ENCODE results near the gene CDH4. TPM values are rescaled to one million over a fixed set of nuclear protein-coding genes. Genes with fewer than 3 reads are reported as not detected.

CDH4 gene
- total RNA-seq, 2 donors from 2014 or later = 0.19 to 0.65 TPM

DNA sequence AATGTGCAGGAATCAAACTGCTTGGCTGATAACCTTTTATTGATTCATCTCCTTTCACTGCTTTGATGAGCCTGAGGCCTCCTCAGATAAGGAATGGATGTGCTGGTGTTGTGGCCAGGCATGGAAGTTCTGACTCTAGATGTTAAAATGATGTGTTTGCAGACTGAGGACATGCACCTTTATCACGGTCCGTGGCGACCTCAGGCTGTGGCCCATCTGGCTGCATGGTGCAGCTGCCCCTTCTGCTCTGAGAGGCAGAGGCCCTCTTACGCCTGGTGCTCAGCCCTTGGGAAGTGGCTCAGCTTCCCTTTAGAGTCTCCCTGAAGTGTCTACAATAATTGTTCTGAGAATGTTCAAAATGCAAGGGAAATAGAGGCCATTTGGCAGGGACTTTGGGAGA is 26.2 kb downstream of the CDH4 start:
- intact Hi-C loops (cut with DNase I) = no loop called here
- DNase-seq (ENCODE audit: low spot score) = no peak

DNA sequence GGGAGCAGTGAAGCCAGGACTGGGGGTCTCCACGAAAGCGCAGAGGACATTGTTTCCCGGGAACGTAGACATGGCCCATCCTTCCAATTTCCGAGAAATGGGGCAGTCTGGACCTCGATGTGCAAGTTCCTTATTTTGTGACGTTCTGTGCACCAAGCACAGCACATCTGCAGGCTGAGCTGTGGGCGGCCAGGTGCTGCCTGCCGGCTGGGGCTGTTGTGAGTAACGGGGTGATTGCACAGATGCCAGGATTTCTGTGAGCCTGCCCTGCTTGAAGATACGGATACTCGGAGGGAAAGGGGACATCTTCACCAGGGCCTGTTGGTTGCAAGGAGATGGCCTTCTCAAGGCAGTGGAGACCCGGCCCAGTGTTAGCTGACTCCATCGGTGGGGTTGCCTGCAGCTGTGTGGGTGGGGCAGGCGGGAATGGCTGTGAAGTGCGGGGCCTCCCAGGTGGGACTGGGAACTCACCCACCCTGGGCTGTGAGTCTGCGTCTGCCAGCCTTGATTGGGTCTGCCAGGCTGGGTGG is 27.6 kb downstream of the CDH4 start:
- intact Hi-C loops (cut with DNase I) = no loop called here

DNA sequence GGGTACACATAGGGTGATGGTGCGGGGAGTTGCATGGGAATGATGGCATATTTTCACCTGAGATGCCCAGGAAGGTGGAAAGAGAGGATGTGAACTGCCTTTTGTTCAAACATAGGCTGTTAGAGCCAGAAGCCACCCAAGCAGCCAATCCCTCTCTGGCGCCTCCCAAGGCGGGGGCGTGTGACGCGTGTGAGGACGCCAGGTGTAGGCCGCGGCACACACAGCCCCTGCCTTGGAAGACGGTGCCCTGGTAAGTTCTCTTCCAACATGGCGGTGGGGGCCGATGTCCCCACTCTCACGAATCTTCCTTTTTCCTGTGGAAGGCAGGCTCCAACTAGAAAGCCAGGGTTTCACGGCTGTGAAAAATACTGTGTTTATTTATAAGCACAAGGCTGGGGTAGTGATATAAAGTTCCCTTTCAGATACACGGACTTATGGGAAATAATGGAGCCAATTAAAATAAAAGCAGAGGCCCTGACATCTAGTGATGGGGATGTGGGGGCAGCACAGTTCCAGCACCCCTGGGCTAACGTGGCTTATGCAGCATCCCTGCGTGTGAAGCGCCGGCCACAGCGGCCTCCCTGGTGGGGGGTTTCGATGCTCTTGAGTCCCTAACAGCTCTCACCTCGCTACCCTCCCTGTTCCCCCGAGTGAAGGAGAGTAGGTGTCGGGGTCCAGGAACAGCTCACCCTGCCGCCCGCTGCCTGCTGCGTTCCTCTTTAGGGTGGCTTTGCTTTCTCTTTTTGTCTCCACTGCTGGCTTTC is 28.3 kb downstream of the CDH4 start:
- intact Hi-C loops (cut with DNase I) = no loop called here

More for the DNA sequence above, 27.6 kb downstream of the CDH4 start:
- DNase-seq (ENCODE audit: low spot score) = no peak

DNA sequence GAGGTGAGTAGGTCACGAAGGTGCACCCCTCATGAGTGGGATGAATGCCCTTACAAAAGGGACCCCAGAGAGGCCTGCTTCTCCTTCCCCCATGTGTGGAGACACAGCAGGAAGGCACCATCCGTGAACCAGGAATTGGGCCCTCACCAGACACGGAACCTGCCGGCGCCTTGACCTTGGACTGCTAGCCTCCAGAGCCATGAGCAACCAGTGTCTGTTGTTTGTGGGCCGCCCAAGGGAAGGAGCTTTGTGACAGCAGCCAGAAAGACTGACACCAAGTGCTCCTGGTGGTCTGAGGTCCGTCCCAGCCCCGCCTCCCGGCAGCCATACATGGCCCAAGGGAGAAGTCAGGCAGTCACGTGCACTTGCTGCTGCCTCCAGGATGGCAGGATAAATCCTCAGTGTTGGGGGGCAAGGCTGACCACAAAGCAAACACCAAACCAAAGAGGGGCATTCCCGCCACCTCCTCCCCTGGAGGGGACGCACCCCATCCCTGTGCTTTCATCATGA is 29.3 kb downstream of the CDH4 start:
- intact Hi-C loops (cut with DNase I) = no loop called here
- no peak for DNase-seq (ENCODE audit: low spot score)

More for the DNA sequence above, 28.3 kb downstream of the CDH4 start:
- no peak for DNase-seq (ENCODE audit: low spot score)

DNA sequence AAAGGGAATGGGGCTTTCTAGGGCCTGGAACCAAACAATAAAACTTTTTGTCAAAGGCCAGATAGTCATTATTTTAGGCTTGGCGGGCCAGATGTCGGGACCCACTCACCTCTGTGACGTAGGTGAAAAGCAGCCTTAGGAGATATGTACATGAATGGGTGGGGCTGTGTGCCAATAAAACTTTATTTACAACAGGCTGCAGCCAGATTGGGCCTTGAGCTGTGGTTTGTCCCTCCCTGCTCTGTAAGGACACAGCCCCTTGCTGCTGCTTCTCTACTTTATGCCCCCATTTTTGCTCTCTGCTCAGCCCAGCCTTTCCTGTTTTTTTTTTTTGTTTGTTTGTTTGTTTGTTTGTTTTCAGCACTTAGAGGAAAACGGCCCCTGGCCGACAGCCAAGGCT is 32.7 kb downstream of the CDH4 start:
- intact Hi-C loops (cut with DNase I) = no loop called here
- DNase-seq (ENCODE audit: low spot score) = no peak

DNA sequence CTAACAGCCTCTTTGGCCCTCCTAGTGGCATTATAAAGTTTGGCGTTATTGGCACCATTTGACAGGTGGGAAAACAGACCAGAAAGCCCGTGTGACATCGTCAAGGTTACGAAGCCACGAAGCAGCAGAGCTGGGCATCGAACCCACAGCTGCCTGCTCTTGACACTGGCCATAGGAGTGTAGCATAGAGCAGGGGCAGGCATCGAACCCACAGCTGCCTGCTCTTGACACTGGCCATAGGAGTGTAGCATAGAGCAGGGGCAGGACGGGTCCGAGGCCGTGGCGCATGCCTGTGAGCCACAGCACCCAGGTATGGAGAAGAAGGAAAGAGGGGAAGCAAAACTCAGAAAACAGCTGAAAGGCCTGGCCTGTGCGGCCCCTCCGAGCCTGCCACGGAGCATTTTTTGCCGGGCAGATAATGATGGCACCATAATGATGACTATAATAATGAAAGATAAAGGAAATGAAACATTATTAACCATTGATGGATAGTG is 33.1 kb downstream of the CDH4 start:
- intact Hi-C loops (cut with DNase I) = no loop called here
- DNase-seq (ENCODE audit: low spot score) = no peak

DNA sequence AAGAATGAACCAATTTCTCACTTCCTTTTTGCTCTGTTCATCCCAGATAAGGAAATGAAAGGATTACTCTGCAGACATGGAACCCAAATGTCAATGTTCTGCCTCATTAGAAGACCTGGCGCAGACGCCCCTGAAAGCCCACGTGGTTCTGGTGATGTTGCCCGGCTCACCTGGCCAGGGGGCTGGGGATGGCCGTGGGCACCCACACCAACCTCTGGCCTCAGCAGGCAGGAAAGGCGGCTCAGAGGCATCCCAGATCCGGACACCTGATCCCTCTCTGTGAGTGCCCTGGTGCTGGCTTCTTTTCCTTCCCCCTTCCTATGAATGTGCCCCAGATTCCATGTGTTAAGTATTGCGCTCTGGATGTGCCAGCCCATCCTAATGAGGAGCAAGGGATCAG is 33.6 kb downstream of the CDH4 start:
- no peak for DNase-seq (ENCODE audit: low spot score)
- intact Hi-C loops (cut with DNase I) = no loop called here

DNA sequence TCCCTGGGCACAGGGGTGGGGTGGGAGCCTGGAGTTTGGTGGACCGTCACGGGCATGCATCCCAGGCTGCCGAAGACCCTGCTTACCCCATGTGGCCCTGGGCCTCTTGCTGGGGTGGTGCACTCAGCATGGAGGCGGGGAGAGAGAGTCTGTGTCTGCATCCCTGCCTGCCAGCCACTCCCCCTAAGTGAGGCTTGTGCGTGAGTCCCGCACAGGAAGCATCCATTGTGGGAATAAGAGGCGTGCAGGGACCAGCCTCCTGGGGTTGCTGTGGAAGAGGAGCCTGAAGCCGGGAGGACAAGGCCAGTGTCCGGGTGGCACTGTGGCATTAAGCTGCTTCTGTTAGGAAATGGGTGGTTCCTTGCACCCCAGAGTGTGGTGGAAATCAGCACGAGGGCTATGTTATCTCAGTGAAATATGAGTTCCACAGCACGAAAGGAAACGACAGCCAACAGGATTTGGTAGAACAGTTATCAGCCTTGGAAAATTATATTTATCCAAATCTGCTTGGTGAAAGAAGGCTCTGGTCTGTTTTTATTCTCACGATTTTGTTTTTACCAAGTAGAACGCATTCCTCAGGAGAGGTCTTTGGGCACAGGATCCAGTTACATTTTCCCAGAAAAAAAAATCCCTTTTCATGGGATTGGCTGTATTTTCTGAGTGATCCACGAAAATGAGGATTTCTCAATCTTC is 35.7 kb downstream of the CDH4 start:
- intact Hi-C loops (cut with DNase I) = no loop called here
- no peak for DNase-seq (ENCODE audit: low spot score)

DNA sequence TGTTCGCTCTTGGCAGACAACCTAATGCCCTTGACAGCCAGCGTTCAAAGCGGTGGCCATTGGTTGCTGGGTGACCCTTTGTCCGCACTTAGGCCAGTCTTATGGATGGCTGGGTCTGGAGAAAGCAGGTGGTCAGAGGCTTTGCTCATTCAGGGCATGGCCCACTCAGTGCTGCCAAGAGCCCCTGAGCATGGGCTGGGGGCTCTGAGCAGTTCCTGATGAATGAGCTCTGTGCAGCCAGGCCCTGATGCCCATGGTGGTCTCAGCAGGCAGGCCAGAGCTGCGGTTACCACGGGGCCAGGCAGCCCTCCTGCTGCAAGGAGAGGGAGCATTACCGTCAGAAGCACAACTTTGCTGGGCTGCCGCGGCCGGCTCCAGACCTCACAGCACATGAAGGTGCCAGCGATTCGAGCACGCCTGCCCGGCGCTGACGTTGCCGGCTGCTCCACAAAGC is 36.3 kb downstream of the CDH4 start:
- no peak for DNase-seq (ENCODE audit: low spot score)
- intact Hi-C loops (cut with DNase I) = no loop called here

DNA sequence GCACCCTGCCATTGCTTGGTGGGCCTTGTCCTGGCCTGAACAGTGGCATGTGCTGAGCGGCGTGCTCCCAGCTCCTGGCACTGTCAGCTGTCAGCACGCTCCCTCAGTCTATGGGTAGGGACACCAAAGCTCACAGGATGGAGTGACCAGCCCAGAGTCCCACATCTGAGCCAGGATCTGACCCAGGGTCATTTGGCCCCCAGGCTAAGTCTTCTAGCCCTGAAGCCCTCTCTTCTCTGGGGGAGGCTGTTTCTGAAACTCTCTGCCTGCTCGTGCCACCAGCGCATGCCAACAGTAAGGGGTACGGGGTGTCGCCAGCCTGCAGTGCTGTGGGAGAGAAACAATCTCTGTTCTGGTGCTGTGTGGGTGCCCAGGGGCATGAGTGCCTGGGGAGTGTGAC is 37.1 kb downstream of the CDH4 start:
- DNase-seq (ENCODE audit: low spot score) = no peak
- intact Hi-C loops (cut with DNase I) = no loop called here

DNA sequence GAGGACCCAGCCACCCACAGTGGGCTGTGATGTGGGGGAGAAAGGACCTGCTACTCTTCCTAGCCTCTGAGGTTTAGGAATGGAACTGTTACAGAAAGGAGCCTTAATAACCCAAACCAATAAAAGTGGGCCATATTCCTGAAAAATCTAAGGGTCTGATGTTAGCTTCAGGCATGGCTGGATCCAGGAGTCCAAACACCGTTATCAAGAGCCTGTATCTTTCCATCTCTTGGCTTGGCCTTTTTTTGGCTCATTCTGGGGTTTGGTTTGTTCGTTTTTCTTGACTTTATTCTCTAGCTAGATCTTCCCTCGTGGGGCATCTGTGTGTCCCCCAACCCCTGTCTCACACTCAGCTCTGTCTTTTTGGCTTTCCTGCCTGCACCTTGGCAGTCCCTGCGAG is 38.7 kb downstream of the CDH4 start:
- no peak for DNase-seq (ENCODE audit: low spot score)
- intact Hi-C loops (cut with DNase I) = no loop called here

DNA sequence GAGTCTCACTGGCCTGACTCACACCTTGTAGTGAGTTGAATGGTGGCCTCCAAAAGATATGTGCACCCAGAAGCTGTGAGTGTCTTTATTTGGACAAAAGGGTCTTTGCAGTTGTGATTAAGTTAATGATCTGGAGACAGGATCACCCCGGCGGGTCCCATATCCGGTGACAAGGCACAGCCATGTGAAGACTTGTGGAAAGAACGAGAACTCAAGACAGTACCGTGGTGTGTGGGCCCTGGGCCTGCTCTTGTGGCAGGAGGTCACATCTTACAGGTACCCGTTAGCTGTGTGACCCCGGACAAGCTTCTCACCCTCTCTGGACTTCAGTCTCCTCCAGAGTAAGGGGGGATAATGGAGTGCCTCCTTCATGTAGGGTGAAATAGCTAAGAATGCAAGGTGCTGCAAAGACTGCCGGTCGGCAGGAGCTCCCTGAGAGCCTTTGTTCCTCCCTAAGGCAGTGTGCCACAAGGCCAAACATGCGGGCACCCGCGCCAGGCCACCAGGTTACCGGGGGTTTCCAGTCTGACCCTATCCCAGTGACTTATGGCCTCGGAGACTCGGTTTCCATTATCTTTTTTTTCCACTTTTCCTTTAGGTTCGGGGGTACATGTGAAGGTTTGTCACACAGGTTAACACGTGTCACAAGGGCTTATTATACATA is 39.2 kb downstream of the CDH4 start:
- no peak for DNase-seq (ENCODE audit: low spot score)
- intact Hi-C loops (cut with DNase I) = no loop called here

DNA sequence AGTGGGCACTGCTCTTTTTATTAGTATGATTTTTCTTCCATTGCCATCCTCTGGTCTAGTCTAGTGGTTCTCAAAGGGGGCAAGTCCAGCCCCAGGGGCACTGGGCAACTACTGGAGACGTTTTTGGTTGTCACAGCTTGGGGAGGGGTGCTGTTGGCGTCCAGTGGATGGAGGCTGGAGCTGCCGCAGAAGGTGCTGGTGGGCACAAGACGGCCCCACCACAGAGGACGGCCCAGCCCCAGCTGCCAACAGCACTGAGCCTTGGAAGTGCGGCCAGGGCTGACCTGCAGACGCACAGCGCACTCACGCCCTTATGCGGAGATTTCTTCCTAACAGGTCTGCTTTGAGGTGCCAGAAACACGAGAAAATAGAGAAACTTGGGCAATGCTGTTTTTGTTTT is 40.3 kb downstream of the CDH4 start:
- no peak for DNase-seq (ENCODE audit: low spot score)
- intact Hi-C loops (cut with DNase I) = no loop called here

DNA sequence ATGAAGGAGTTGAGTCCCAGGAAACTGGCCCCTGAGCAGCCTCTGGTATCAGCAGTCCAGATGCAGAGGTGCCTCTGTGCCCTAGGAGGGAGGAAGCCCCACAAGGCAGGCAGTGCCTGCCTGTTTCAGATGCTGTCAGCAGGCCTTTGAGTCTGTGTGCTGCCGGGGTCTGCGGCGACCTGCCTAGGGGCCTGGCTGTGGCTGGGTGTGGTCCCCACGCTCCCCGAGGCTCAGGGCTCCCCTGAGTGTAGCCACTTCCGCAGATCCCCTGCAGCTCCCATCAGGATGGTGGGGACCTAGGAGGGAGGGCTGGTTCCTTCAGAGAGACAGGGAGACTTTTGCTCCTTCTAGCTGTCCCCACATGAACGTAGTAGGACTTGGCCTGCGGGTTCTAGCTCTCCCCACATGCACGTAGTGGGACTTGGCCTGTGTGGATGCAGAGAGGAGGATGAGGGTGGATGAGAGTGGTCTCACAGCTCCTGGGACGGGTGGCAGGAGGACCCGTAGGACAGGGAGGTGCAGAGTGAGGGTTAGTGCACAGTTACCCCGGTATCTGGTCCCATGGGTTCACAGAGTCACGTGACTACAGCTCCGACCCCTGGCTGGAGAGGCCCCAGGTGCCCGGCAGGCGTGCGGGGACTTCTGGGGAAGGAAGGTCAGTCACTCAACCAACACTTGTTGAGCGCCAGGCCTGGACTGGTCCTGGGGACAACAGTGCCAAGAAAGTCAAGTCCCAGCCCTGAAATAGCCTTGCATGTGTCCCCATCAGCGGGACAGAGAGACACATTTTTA is 41.0 kb downstream of the CDH4 start:
- DNase-seq (ENCODE audit: low spot score) = no peak
- intact Hi-C loops (cut with DNase I) = no loop called here

DNA sequence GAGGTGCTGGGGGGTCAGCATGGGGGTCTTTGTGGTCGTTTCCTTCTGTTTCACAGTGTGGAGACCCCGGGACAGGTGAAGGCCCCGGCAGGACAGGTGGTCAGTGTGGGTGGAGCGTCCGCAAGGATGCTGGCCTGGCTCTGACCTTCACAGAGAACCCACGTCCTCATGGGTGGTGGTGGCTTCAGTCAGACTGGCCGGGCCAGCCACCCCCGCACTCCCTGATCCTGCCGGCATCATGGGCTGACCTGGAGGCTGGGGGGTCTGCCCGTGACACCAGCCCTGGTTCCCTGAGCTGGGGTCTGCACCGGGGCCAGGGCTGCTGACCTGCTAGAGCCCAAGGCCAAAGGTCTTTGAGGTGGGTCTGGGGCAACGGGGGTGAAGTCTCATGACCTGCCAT is 41.9 kb downstream of the CDH4 start:
- DNase-seq (ENCODE audit: low spot score) = no peak
- intact Hi-C loops (cut with DNase I) = no loop called here

DNA sequence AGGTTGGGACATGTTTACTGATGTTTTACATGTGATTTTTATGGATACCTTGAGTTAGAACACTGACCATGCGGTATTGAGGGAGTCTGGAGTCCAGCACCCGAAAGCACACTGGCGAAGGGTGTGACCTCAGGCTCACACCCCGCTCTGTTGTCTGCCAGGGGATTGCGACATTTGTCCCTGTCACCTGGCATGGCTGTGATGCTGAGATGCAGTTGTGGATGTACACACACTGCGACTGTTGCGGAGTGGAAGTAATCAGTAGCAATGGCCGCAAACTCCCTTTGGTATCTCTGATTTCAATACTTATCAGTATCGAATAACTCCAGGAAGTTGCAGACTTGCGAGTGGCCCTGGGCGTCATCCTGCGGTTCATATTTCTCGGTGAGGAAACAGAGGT is 43.2 kb downstream of the CDH4 start:
- intact Hi-C loops (cut with DNase I) = no loop called here
- DNase-seq (ENCODE audit: low spot score) = no peak

DNA sequence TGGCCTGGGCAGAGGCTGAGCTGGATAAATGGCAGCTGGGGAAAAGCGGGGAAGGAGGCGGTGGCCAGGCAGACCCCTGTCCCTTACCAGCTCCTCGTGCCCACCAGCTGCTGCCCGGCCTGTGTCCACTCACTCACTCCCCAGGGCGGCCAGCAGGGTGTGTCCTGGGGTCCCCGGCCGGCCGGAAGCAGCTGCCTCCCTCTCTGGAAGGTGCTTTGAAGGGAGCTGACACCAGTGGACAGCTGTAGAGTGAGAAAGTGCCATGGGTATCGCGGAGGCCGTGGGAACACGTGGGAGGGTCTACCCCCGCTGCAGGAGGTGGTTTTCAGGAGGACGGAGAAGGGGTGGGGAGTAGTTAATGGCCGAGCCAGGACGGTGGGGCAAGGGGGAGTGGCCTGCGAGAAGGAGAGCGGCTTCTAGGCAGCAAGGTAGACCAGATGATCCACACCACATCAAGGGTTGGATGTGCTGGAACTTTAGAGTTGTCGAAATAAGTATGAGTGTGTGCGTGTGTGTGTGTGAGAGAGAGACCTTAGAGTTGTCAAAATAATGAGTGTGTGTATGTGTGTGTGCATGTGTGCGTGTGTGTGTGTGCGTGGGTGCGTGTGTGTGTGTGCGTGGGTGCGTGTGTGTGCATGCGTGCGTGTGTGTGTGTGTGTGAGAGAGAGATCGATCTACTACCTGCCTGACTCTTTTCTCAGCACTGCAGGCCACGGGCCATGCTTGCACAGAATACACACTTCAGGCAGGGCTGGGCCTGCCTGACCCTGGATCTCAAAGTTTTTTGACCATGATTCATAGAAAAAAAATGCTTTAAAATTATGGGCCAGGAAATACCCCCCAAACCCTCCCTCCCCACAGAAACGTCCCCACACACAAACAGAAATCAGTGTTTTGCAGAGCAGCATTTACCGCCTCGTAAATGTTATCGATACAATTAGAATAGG is 43.9 kb downstream of the CDH4 start:
- intact Hi-C loops (cut with DNase I) = no loop called here
- DNase-seq (ENCODE audit: low spot score) = no peak

DNA sequence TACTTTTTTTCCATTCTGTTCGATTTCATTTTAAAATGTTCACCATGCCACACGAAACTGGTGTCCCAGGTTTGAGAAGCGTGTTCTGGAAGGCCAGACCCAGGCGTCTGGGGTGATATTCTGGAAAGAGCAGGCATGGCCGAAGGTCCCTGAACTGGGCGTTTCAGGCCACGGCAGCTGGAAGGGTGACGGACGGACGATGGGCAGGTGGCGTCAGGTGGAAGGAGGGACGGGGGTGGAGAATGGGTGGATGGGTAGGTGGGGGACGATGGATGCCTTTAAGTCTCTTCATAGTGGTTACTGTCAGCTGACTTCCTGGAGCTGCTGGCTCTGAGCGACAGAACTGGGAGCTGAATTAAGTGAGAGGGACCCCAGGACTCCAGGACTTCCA is 44.6 kb downstream of the CDH4 start:
- no peak for DNase-seq (ENCODE audit: low spot score)
- intact Hi-C loops (cut with DNase I) = no loop called here

All from posterior vena cava (tissue), 2 donors.